HT1080 (cell line): ENCODE results near the gene TTLL5. TPM values are rescaled to one million over a fixed set of nuclear protein-coding genes. Genes with fewer than 3 reads are reported as not detected.

Experiments
- DNase-seq: peaks from one replicate; pipeline ENCODE4 v3.0.0-alpha.2; 2015; ENCODE audit warnings: low read depth
- total RNA-seq: library from RNA; depleted of rRNA; stranded (reverse); fragments of >200 nt; shearing (Covaris generic); gene quantifications from 2 replicates; pipeline ENCODE4 v1.2.3, GENCODE V29; 2014

TTLL5 gene
- total RNA-seq, 1 experiment from 2014 or later: 33.2 TPM

GRCh38 chr14:75961662-75962061 lies 300.6 kb downstream of the TTLL5 start:
- no peak for DNase-seq

GRCh38 chr14:75967866-75968265 lies 306.8 kb downstream of the TTLL5 start:
- no peak for DNase-seq

GRCh38 chr14:75968456-75968855 lies 307.4 kb downstream of the TTLL5 start:
- DNase-seq: no peak

- DNase-seq: no peak
These were observed 308.1 kb downstream of the TTLL5 start for GRCh38 chr14:75969126-75969525.

GRCh38 chr14:75969891-75970290 lies 308.8 kb downstream of the TTLL5 start:
- no peak for DNase-seq

GRCh38 chr14:75970989-75971388 lies 309.9 kb downstream of the TTLL5 start:
- no peak for DNase-seq

GRCh38 chr14:75971509-75971908 lies 310.5 kb downstream of the TTLL5 start:
- DNase-seq: no peak

- DNase-seq: no peak
These were observed 311.9 kb downstream of the TTLL5 start for GRCh38 chr14:75972801-75973421.

GRCh38 chr14:75976826-75977581 lies 316.0 kb downstream of the TTLL5 start:
- no peak for DNase-seq

- no peak for DNase-seq
These were observed 316.5 kb downstream of the TTLL5 start for GRCh38 chr14:75977582-75977943.

GRCh38 chr14:75978249-75978731 lies 317.2 kb downstream of the TTLL5 start:
- DNase-seq: no peak

GRCh38 chr14:75979071-75979571 lies 318.1 kb downstream of the TTLL5 start:
- DNase-seq: peak; percentile 47

- DNase-seq: no peak
These were observed 318.9 kb downstream of the TTLL5 start for GRCh38 chr14:75979648-75980565.

- no peak for DNase-seq
These were observed 319.8 kb downstream of the TTLL5 start for GRCh38 chr14:75980856-75981255.

- DNase-seq: peak; percentile 85
These were observed 320.6 kb downstream of the TTLL5 start, which contains the start of gene TGFB3 for GRCh38 chr14:75981426-75982265. TSS of gene TGFB3 (minus strand) at chr14:75981995. CDS start at chr14:75980893, 1,102 bp downstream.

GRCh38 chr14:75982266-75983018 lies 321.4 kb downstream of the TTLL5 start:
- peak; percentile 70 for DNase-seq

- DNase-seq: no peak
These were observed 321.9 kb downstream of the TTLL5 start for GRCh38 chr14:75983019-75983358.

- no peak for DNase-seq
These were observed 323.6 kb downstream of the TTLL5 start for GRCh38 chr14:75984674-75985073.

GRCh38 chr14:75985618-75986438 lies 324.8 kb downstream of the TTLL5 start, which contains the start of gene IFT43:
TSS of gene IFT43 (plus strand) at chr14:75985763. CDS start at chr14:75985787, 24 bp downstream.
- peak; percentile 67 for DNase-seq
